NCI-H2081 (cell line): ENCODE measurements around the gene MYO5A.
"Not testable (repeated sequence)": the region's sequence is repeated elsewhere in the genome, so short reads cannot be mapped to it uniquely, and the experiment has no call there.

Source experiments
- DNase-seq, 2 experiments: peaks; one replicate each; lab custom pipeline; 2025; lab: John Stamatoyannopoulos, UW

The MYO5A gene

DNA sequence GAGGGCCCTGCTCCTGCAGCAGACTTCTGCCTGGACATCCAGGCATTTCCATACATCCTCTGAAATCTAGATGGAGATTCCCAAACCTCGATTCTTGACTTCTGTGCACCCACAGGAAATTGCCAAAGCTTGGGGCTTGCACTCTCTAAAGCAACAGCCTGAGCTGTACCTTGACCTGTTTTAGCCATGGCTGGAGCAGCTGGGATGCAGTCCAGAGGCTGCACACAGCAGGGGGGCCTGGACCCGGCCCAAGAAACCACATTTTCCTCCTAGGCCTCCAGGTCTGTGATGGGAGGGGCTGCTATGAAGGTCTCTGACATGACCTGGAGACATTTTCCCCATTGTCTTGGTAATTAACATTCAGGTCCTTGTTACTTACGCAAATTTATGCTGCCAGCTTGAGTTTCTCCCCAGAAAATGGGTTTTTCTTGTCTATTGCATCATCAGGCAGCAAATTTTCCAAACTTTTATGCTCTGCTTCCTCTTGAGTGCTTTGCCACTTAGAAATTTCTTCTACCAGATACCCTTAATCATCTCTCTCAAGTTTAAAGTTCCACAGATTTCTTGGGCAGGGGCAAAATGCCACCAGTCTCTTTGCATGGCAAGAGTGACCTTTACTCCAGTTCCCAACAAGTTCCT is 11.8 kb upstream of the MYO5A start:
- no peak for DNase-seq

DNA sequence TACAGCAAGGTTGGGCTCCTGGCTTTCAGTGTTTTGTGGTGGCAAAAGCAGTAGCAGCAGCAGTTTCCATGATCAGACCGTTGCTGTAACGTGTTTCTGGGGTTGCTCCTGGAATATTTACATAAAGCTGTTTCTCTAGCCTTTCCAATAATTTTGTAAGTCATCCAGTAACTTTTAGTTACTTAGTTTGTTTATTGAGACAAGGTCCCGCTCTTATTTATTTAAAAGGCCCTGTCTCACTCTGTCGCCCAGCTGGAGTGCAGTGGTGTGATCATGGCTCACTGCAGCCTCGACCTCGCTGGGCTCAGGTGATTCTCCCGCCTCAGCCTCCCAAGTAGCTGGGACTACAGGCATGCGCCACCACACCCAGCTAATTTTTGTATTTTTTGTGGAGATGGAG is 8.8 kb upstream of the MYO5A start:
- no peak for DNase-seq

GRCh38 chr15:52532427-52532826 is 3.7 kb upstream of the MYO5A start:
- no peak for DNase-seq

- no peak for DNase-seq
Observed at GRCh38 chr15:52529940-52530339, 1.3 kb upstream of the MYO5A start.

DNA sequence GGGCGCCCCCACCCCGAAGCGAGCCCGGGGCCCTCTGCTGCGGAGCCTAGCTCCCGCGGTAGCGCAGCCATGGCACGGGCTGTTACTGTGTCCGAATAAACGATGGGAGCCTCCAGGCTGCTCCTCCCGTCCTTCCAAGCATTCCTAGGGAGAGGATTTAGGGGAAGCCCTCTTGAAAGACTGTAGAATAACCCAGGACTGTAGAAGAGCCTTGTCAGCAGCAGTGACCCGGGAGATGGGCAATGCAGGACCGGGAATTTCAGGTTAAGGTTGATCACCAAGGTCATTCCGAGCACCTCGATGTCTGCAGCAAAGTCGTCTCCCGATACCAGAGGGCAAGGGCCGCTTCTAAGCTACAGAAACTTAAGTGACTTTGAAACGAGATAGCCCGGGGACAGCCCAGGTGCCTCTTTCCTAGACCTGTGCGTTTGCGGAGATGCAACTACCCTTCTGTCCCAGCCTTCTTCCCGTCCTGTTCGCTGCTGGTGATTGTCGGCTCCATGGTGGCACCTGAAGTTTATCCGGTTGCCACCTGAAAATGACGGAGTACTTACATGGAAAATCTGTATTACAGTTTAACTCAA is 753 bp upstream of the MYO5A start:
- DNase-seq = peak in 1 of 2 experiments; percentile 10

GRCh38 chr15:52527911-52528563 is 643 bp downstream of the MYO5A start:
- peak; percentile 33 to 39 for DNase-seq

DNA sequence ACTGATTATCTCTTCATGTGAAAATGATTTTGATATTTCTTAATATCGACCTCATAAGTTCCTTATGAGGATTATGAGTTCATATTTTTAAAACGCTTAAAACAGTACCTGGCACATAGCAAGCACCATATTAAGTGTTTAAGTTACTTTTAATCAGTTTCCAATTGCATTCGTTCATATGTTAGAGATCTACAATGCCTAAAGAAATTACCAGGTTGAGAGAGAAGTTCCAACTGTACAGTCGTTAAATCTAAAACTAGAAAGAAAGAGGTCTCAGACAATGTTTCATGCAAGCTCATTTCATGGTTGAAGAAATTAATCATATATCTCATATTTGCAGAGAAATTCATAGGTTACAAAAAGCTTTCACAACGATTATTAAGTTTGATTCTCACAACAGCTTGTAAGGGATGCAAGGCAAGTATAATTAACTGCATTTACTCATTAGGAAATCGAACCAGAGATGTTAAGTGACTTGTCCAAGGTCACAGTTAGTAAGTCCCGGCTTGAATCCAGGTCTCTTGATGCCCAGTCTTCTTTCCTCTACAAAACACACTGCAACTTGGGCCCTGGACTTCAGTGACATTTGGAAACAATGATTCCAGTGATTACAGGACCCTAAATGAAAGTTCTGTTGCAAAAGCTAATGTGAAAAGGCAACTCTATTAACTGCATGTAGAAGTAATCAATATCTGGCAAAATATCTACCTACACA is 1.3 kb downstream of the MYO5A start:
- DNase-seq = no peak

DNA sequence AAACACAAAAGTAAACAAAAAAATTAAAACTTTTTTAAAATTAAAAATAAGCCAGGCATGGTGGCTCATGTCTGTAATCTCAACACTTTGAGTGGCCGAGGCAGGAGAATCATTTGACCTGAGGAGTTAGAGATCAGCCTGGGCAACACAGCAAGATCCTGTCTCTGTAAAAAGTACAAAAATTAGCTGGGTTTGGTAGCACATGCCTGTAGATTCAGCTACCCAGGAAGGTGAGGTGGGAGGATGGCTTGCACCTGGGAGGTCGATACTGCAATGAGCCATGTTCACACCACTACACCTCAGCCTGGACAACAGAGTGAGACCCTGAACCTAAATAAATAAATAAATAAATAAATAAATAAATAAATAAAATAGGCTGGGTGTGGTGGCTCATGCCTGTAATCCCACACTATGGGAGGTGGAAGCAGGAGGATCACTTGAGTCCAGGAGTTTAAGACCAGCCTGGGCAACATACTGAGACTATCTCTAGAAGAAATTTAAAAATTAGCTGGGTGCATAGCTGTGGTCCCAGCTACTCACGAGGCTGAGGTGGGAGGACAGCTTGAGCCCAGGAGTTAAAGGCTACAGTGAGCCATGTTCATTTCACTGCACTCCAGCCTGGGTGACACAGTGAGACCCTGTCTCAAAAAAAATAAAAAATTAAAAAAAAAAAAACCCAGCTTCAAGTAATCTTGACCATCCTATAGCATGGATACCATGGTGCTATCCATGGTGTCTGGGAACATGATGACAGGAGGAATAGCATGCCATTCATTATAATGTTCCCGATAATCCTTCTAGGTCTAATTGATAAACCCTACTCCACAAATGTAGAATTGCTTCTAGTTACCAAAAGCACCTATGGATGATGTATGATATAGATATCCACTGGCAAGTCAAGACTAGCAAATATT is 4.2 kb downstream of the MYO5A start:
- no peak for DNase-seq

GRCh38 chr15:52523647-52524046 is 5.0 kb downstream of the MYO5A start:
- no peak for DNase-seq

GRCh38 chr15:52523192-52523591 is 5.5 kb downstream of the MYO5A start:
- no peak for DNase-seq

DNA sequence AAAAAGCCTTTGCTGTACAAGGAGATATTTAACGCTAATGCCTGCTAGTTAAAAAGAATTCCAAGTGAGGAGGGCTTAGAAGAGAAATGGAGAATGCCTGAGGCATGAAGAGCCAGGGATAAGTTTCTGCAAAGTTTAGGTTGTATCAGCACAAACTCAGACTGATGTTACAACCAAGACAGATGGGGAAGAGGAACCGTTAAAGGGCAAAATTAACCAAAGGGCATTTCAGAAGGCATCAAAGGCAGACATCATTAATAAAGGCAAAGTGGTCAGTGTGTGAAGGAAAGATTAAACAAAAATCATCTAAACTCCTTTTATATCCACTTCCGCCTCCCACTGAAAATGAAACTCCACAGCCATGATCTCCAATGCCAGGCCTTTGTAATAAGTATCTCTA is 7.0 kb downstream of the MYO5A start:
- DNase-seq = no peak

- no peak for DNase-seq
Observed at GRCh38 chr15:52520421-52520820, 8.3 kb downstream of the MYO5A start.

DNA sequence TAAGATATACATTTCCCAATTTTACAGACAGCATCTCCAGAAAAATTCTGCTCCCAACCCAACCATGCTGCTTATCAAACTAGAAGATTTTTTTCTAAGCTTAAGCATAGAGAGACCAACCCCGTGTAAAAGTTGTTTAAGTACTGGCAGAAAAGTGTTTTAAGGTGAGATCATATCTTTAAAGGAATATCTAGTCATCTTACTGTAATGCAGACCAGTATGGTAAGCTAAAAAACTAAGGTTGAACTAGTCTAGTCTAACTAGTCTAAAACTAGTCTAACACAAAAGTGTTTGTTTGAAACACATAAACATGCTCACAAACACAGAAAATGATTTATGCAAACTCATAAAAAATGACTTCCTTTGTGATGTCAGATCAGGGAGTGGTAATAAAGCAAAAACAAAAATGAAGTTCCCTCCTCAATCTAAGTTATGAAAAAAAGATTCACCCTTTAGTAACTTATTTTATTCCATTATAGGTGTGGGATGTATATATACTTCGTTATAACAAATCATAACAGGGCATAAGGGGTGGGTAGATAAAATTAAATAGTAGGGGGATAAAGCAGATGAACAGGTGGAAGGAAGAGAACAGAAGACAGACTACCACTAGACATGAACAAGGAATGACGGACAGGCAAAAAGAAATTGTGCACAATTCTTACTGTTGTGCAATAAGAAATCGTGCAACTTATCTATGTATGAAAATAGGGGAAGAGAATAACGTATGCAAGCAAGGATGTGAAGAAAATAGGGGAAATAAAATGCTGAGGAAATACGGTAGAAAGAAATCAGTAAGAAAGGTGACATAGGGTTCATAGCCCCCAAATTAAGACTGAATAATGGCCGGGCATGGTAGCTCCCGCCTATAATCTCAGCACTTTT is 10.0 kb downstream of the MYO5A start:
- DNase-seq = no peak

DNA sequence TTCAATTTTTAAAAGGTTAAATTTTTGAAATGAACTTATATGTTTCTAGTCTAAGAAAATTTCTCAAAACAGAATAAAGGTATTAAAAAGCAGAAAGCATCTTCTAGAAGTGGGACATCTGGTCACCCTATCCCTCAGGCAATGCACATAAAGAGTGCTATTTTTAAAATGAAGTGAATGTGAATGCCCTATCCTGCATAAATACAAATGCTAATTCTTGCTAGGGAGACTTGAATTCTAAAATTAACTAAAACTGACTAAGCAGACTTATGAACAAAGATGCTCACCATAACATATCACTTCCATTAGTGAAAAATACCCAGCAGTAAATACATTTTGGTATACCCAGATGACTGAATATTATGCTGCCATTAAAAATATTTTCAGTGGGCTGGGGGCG is 11.7 kb downstream of the MYO5A start:
- no peak for DNase-seq

GRCh38 chr15:52515343-52515742 is 13.3 kb downstream of the MYO5A start:
- no peak for DNase-seq

GRCh38 chr15:52514482-52514881 is 14.2 kb downstream of the MYO5A start:
- no peak for DNase-seq

DNA sequence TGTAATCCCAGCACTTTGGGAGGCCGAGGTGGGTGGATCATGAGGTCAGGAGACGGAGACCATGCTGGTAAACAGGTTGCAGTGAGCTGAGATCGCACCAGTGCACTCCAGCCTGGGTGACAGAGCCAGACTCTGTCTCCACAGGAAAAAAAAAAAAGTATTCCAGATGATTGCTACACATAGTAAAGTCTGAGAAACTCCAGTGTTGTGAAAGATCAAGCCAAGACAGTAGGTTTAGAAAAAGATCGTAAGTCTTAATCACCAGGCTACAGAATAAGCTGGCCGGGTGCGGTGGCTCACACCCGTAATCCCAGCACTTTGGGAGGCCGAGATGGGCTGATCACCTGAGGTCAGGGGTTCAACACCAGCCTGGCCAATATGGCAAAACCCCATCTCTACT is 15.8 kb downstream of the MYO5A start:
- DNase-seq = not testable (repeated sequence)

DNA sequence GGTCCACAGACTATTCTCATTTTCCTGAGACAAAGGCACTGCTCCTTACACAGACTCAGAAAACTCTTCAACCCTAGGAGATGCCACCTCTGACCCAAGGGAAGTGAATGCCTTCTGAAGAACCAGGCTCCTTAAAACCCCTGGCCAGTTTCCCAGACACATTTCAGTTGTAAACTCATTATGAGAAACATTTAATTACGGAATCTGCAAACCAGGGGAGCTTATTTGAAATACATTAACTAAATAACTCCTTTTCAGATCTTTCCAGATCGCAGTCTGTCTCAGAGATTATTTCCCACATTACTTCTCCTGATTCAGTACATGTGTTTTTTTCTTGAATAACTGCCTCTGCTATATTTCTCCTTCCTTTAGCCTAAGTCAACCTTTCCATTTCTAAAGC is 17.6 kb downstream of the MYO5A start:
- no peak for DNase-seq

DNA sequence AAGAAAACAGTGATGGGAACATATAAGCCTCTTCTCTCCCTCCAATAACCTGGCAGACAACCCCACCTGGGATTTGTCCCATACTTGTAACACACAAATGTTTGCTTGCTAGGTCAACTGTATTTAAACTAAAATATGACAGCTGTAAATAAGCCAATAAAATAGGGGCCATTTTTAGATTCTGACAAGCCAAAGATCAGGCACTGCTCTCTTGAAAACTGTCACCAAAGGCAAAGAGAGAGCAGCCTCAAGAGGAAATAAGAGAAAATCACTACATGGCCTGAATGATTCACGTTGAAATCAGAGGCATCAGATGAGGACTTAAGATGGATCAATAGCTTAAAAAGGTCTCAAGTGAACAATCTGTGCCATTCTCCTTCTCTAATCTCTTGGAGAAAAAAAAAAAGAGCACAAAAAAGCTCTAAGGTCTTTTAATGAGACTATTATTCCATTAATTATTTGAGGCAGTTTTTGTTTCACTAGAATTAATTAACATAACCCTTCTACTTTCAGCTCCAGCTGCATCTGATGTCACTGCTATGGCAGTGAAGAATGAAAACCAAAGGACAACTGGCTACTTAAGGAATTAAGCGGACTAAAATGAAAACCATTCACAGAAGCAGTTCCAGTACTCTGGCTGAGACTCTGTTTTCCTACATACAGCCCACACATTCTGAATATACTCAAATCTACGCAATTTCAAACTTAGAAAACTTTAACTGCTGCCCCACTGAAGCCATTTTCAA is 19.0 kb downstream of the MYO5A start:
- no peak for DNase-seq

DNA sequence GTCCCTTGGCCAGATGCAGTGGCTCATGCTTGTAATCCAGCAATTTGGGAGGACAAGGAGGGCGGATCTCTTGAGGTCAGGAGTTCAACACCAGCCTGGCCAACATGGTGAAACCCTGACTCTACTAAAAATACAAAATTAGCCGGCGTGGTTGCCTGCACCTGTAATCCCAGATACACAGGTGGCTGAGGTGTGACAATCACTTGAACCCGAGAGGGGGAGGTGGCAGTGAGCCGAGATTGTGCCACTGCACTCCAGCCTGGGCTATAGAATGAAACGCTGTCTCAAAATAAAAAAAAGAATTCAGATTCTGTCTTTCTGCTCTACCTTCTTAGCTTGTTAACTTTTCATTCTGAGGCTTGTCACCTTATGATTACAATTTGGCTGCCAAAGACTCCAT is 22.1 kb downstream of the MYO5A start:
- no peak for DNase-seq
